Epithelial cell of prostate (primary cell): ENCODE data around the gene LYRM2.
A peak's percentile ranks its signal among the peaks of the same experiment; 100 is the strongest.

Experiments used
- DNase-seq: peaks from one replicate; pipeline ENCODE4 v3.0.0-alpha.2; 2011; ENCODE audit warnings: low read depth, low spot score
- H3K27ac ChIP-seq: fragments of 450-650 bp; 2 replicates; pipeline ENCODE4 v1.5.1; 2017; ENCODE audit warnings: mild to moderate bottlenecking

LYRM2 gene, protein sequence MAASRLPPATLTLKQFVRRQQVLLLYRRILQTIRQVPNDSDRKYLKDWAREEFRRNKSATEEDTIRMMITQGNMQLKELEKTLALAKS

DNA sequence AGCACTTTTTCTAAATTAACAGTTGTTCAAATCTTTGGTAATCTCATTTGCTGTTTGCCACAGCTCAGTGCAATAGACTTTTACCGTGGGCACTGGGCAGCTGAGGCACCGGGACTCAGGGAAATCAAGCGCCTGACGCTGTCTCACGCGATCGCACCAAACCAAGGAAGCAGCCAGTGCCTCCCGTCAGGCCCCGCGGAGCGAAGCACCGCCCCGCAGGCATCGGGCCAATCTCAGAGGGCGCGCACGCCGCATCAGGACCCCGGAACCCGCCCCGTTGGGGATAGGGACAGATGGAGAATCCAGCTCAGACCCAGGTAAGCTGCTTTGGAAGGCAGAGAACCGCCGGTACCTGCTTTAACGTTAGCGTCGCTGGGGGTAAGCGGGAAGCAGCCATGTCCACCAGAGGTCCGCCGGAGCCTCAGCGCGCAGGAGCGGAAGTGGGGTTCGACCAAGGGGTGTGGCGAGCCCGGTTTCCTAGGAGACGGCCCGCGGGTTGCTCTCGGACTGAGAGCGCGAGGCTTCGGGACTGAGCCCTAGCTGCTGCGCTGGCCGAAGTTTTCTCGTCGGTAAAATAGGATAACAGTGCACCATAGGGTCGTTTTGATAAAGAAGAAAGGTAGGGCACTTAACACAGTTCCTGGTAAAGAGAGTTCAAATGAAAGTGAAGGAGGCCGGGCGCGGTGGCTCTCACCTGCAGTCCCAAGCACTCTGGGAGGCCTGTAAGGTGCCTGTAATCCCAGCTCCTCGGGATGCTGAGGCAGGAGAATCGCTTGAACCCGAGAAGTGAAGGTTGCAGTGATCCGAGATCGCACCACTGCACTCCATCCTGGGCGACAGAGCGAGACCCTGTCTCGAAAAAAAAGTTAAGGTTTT lies at the start of gene LYRM2:
LYRM2 (minus strand) TSS at position 428 of the 876 bp plus-strand sequence; CDS start at position 397, 31 bp downstream.
- H3K27ac ChIP-seq: peak within 1 kb of the TSS; percentile 90
- DNase-seq: peak; percentile 64

GRCh38 chr6:89688328-89688727 lies 49.8 kb upstream of the LYRM2 start:
- no peak for DNase-seq
- no peak overlapping the region for H3K27ac ChIP-seq

GRCh38 chr6:89685311-89685710 lies 46.8 kb upstream of the LYRM2 start:
- H3K27ac ChIP-seq: no peak overlapping the region
- no peak for DNase-seq

DNA sequence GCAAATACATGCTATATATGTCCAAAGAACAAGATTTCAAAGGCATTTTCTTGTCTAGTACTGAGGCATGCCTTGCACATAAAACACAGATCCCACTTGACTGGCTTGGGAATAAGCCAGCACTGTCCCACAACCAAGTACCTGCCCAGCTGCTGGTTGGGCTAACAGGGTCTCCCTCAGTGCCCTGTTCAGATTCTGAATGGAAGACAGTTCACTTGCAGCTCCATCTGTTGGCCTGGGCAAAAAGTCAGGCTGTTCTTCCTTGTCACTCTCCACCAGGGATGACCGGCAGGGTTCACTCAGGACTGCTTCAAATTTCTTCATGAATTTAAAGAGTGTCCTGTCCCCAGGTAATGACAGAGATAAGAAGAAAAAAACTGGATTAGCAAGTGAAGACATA lies 44.4 kb upstream of the LYRM2 start:
- DNase-seq: no peak

DNA sequence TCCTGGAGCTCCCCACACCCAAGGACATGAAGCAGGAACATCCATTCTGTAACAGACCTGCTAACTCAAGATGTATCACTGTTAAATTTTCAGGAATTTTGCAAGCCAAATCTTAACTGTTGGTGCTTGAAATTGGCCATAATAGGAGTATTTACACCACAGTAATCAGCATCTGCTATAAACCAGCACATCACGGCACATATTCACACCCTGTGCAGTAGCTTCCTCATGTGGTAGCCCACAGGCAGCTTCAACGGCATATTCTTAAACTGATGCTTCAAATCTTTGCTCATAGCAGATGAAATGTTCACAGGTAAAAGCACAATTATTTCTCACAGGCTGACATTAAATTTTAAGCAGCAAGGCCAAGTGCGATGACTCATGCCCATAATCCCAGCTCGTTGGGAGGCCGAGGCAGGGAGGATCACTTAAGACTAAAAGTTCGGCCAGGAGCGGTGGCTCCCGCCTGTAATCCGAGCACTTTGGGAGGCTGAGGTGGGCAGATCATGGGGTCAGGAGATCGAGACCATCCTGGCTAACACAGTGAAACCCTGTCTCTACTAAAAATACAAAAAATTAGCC lies 43.5 kb upstream of the LYRM2 start:
- no peak for DNase-seq
- H3K27ac ChIP-seq: no peak overlapping the region

More for the DNA sequence above, 44.4 kb upstream of the LYRM2 start:
- no peak overlapping the region for H3K27ac ChIP-seq

DNA sequence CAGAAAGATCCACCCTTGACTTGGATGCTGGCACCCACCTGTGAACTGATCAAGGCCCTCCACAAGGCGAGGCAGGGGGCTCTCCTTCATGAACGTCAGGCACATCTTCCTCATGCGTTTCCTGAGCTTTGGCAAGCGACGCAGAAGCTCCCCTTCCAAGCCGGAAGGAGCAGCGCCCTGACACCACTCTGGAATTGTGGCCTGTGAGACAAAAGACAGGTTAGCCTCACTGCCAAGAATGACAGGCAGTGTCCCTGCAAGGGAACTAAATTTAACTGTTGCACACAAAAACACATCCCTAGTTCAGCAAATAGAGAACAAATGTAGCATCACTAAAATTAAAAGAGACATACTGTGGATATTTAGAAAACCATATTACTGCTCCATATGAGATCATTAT lies 42.0 kb upstream of the LYRM2 start:
- H3K27ac ChIP-seq: no peak overlapping the region

DNA sequence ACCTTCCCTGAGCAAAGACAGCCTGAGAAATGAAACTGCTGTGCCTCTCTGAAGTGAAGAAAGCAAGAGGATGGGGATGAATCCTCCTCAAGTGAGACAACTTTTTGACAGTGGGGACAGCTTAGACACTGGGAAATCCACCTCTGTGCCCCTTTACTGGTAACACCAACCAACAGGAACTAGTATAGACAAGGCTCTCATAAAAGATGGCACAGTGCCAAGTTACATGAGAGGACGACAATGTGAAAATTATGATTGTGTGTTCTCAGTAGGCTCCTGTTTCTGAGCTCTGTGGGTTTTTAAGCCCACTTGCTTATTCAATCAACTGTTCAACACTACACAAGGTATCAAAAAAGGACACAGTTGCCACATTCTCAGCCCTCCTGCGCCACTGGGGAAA lies 41.6 kb upstream of the LYRM2 start:
- no peak overlapping the region for H3K27ac ChIP-seq
- DNase-seq: no peak

More for the DNA sequence above, 42.0 kb upstream of the LYRM2 start:
- no peak for DNase-seq

DNA sequence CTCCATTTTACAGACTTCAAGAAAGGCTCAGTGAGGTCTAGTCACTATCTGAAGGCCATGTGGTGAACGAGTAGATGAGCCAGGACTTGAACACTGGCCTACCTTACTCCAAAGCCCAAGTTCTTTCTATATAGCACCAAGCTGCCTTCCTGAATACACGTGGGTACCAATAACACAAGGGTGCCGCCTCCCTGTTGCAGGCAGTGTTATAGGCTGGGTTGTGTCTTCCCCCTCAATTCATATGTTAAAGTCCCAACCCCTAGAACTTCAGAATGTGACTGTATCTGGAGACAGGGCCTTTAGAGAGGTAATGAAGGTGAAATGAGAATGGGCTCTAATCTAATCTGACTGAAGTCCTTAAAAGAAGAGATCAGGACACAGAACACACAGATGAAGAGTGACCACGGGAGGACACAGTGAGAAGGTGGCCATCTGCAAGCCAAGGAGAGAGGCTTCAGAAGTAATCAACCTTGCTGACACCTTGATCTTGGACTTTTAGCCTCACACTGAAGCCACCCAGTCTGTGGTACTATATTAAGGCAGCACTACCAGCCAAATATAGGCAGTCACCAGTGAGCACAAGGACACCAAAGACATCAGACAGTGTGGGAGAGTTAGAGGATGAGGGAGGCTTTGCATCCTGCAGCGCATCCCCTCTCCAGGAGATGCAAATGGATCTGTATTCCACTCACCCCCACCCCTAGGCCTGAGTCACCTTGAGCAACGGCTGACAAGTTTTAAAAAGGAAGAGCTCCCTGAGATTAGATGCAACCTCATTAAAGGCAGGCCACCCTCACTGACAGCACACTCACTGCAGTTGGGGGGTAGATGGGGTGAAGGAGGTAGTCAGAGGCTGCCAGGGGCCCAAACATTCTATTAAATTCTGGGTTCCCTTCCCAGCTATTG lies 40.9 kb upstream of the LYRM2 start:
- no peak overlapping the region for H3K27ac ChIP-seq
- DNase-seq: no peak

DNA sequence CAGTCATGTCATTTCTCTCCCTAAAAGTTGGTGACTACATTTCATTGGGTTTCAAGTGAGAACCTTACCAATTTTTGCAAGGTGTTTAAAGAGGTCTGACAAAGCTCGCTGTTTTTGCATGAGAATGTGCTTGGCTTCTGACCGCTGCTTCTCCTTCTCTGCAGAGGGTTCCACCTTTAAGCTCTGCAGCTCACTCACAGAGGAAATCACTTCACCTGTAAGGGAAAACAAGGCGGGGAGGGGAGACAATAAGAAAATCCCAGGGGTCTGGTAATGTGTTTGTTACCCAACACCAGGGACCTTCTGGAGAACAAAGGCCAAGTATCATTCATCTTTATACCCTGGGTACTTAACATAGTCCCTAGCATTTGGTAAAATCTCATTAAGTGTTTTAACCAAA lies 40.0 kb upstream of the LYRM2 start:
- no peak overlapping the region for H3K27ac ChIP-seq

GRCh38 chr6:89675949-89676748 lies 37.6 kb upstream of the LYRM2 start:
- H3K27ac ChIP-seq: no peak overlapping the region
- no peak for DNase-seq

More for the DNA sequence above, 40.0 kb upstream of the LYRM2 start:
- DNase-seq: no peak

GRCh38 chr6:89670935-89671565 lies 32.5 kb upstream of the LYRM2 start:
- DNase-seq: no peak

GRCh38 chr6:89669002-89669401 lies 30.5 kb upstream of the LYRM2 start:
- DNase-seq: no peak
- no peak overlapping the region for H3K27ac ChIP-seq

More at GRCh38 chr6:89670935-89671565, 32.5 kb upstream of the LYRM2 start:
- no peak overlapping the region for H3K27ac ChIP-seq

GRCh38 chr6:89667872-89668556 lies 29.5 kb upstream of the LYRM2 start:
- no peak overlapping the region for H3K27ac ChIP-seq

DNA sequence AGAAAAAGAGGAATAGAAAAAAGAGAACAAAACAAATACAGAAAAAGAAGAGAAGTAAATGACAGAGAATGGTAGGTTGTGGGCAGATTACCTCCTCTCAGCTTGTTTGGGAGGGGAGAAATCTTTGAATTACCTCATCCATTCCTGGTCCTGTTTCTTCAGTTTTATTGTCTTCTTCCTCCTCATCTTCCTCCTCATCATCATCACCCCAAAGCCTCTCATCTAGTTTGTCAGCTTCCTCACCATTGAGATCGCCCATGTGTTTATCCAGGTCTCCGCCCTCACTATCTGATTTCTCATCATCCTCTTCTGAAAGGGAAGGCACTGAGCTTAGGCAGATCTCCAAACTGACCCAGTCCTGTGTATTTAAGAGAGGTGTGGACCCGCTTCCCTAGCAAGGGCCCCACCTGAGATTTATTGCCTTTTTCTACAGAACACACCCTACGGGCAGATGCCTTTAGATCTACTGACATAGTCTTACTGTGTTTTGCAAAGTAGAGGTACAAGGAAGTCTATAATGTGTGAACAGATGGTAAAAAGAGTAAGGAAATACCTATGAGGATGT lies 24.2 kb upstream of the LYRM2 start:
- no peak for DNase-seq
- H3K27ac ChIP-seq: no peak overlapping the region

More at GRCh38 chr6:89667872-89668556, 29.5 kb upstream of the LYRM2 start:
- no peak for DNase-seq

- H3K27ac ChIP-seq: no peak overlapping the region
These were observed 23.0 kb upstream of the LYRM2 start for GRCh38 chr6:89661559-89661958.

GRCh38 chr6:89660981-89661380 lies 22.4 kb upstream of the LYRM2 start:
- no peak overlapping the region for H3K27ac ChIP-seq
- no peak for DNase-seq

More at GRCh38 chr6:89661559-89661958, 23.0 kb upstream of the LYRM2 start:
- no peak for DNase-seq

DNA sequence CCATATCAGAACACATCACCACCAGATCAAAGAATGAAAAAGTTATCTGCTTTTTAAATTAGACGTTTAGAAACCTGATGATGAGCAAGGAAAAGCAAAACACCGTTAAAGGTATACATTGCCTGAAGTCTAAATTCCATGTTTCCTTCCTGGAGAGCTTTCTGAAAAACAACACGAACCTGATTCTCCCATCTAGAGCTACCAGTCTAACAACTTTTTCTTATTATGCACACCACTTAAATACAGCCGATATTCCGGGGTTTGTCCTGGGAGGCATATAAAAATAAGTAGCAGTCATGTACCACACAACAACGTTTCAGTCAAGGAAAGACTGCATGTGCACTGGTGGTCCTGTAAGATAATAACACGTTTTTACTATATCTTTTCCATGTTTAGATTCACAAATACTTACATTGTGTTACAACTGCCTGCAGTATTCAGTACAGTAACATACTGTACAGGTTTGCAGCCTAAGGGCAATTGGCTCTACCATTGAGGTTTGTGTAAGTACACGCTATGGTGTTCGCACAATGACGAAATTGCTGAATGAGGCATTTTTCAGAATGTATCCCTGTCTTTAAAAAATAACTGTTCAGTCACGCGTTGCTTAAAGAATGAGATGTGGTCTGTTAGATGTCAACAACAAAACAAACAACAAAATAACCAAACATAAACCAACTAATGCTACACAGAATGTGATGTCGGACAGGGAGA lies 19.1 kb upstream of the LYRM2 start:
- no peak for DNase-seq
- H3K27ac ChIP-seq: no peak overlapping the region

GRCh38 chr6:89655122-89655521 lies 16.6 kb upstream of the LYRM2 start:
- no peak for DNase-seq
- no peak overlapping the region for H3K27ac ChIP-seq
